GM21786 (cell line): ENCODE results near the gene RBM33.

ENCODE experiments used
- ATAC-seq: cut with Tn5 transposase; IDR thresholded peaks from one replicate; pipeline ENCODE4 v1.9.1; 2021; ENCODE audit not compliant: unreplicated experiment

Gene RBM33

GRCh38 chr7:155791214-155791737 is 146.8 kb downstream of the RBM33 start:
- no peak for ATAC-seq

- no peak for ATAC-seq
Measured at GRCh38 chr7:155791836-155792235, 147.4 kb downstream of the RBM33 start.

GRCh38 chr7:155792315-155792960 is 148.0 kb downstream of the RBM33 start:
- no peak for ATAC-seq

- no peak for ATAC-seq
Measured at GRCh38 chr7:155792999-155793560, 148.6 kb downstream of the RBM33 start.

- ATAC-seq, result no peak
Measured at GRCh38 chr7:155793720-155794119, 149.3 kb downstream of the RBM33 start.

- ATAC-seq, result no peak
Measured at GRCh38 chr7:155794196-155794595, 149.7 kb downstream of the RBM33 start.

GRCh38 chr7:155795401-155795800 is 150.9 kb downstream of the RBM33 start:
- no peak for ATAC-seq

- ATAC-seq, result no peak
Measured at GRCh38 chr7:155795951-155796350, 151.5 kb downstream of the RBM33 start.

GRCh38 chr7:155796381-155797261 is 152.2 kb downstream of the RBM33 start:
- peak; percentile 57 for ATAC-seq

GRCh38 chr7:155797262-155798250 is 153.1 kb downstream of the RBM33 start:
- ATAC-seq, result no peak

GRCh38 chr7:155798673-155799439 is 154.4 kb downstream of the RBM33 start:
- ATAC-seq, result no peak

- ATAC-seq, result no peak
Measured at GRCh38 chr7:155799514-155799913, 155.1 kb downstream of the RBM33 start.

GRCh38 chr7:155800301-155800700 is 155.8 kb downstream of the RBM33 start:
- ATAC-seq, result no peak

- no peak for ATAC-seq
Measured at GRCh38 chr7:155800741-155801267, 156.3 kb downstream of the RBM33 start.

- no peak for ATAC-seq
Measured at GRCh38 chr7:155802291-155802690, 157.8 kb downstream of the RBM33 start.

- no peak for ATAC-seq
Measured at GRCh38 chr7:155802906-155803417, 158.5 kb downstream of the RBM33 start.

- ATAC-seq, result no peak
Measured at GRCh38 chr7:155803418-155804376, 159.2 kb downstream of the RBM33 start.

GRCh38 chr7:155804431-155804831 is 160.0 kb downstream of the RBM33 start:
- no peak for ATAC-seq
